RWPE2 (cell line): ENCODE data around the gene C11orf86.

Source experiments
- ATAC-seq: fragments of 200-7000 bp; cut with Tn5 transposase; 3 replicates; pipeline ENCODE4 v1.9.1; 2021; ENCODE audit warnings: low read depth
- DNase-seq: peaks from one replicate; pipeline ENCODE4 v3.0.0-alpha.2; 2020; ENCODE audit warnings: low spot score
- H3K27ac ChIP-seq: fragments of 450-650 bp; 2 replicates; pipeline ENCODE4 v1.5.1; 2017; ENCODE audit warnings: mild to moderate bottlenecking; ENCODE audit not compliant: poor library complexity, severe bottlenecking
- H3K27me3 ChIP-seq: fragments of 250-450 bp; sonication (Bioruptor Pico); 2 replicates; pipeline ENCODE4 v1.5.1; 2021; ENCODE audit warnings: mild to moderate bottlenecking, moderate library complexity; ENCODE audit not compliant: insufficient read depth, poor library complexity, severe bottlenecking
- H3K36me3 ChIP-seq: fragments of 250-450 bp; sonication (Bioruptor Pico); 2 replicates; pipeline ENCODE4 v1.5.1; 2020; ENCODE audit warnings: low read depth, mild to moderate bottlenecking, moderate library complexity
- H3K4me1 ChIP-seq: fragments of 250-450 bp; sonication (Bioruptor Pico); 2 replicates; pipeline ENCODE4 v1.5.1; 2021; ENCODE audit warnings: mild to moderate bottlenecking, moderate library complexity; ENCODE audit not compliant: insufficient read depth, poor library complexity, severe bottlenecking
- H3K4me3 ChIP-seq: fragments of 250-450 bp; sonication (Bioruptor Pico); 2 replicates; pipeline ENCODE4 v1.5.1; 2021; ENCODE audit warnings: mild to moderate bottlenecking, moderate library complexity; ENCODE audit not compliant: severe bottlenecking
- H3K9me3 ChIP-seq: fragments of 250-450 bp; sonication (Bioruptor Pico); 2 replicates; pipeline ENCODE4 v1.5.1; 2021; ENCODE audit warnings: mild to moderate bottlenecking, moderate library complexity; ENCODE audit not compliant: severe bottlenecking
- CTCF ChIP-seq: fragments of 450-650 bp; IDR thresholded peaks from one replicate; pipeline ENCODE4 v1.5.1; 2017; ENCODE audit warnings: mild to moderate bottlenecking, moderate library complexity; ENCODE audit not compliant: poor library complexity, severe bottlenecking

The C11orf86 gene

GRCh38 chr11:66934950-66935779 lies 39.9 kb upstream of the C11orf86 start:
- Histone ChIP-seq H3K4me3 (no peak overlapping the region), H3K36me3 (no peaks in the 10 kb centered on the region), H3K27ac (no peak overlapping the region), H3K27me3 (no peaks in the 10 kb centered on the region), H3K4me1 (peaks cover 8% of the 10 kb centered on the region), H3K9me3 (no peaks in the 10 kb centered on the region)
- no peak for TF ChIP-seq CTCF
- DNase-seq, result no peak
- ATAC-seq, result no peak

- Histone ChIP-seq H3K4me1 (peaks cover 8% of the 10 kb centered on the region), H3K27me3 (no peaks in the 10 kb centered on the region), H3K9me3 (no peaks in the 10 kb centered on the region), H3K27ac (no peak overlapping the region), H3K36me3 (no peaks in the 10 kb centered on the region), H3K4me3 (no peak overlapping the region)
- no peak for TF ChIP-seq CTCF
- ATAC-seq (peak; percentile 45; the same call in 2 of the 3 replicates), DNase-seq (no peak)
Observed at GRCh38 chr11:66936311-66936711, 38.8 kb upstream of the C11orf86 start.

GRCh38 chr11:66937193-66937733 lies 37.8 kb upstream of the C11orf86 start:
- DNase-seq (no peak), ATAC-seq (no peak)
- TF ChIP-seq CTCF, result no peak
- Histone ChIP-seq H3K27ac (no peak overlapping the region), H3K27me3 (no peaks in the 10 kb centered on the region), H3K9me3 (no peaks in the 10 kb centered on the region), H3K4me3 (no peak overlapping the region), H3K36me3 (no peaks in the 10 kb centered on the region), H3K4me1 (peaks cover 8% of the 10 kb centered on the region)

GRCh38 chr11:66938582-66939135 lies 36.4 kb upstream of the C11orf86 start:
- no peak for DNase-seq
- H3K4me1 ChIP-seq, result peaks cover 8% of the 10 kb centered on the region
- no peaks in the 10 kb centered on the region for H3K27me3 ChIP-seq
- H3K27ac ChIP-seq, result no peak overlapping the region
- TF ChIP-seq CTCF, result no peak
- no peaks in the 10 kb centered on the region for H3K36me3 ChIP-seq
- no peak overlapping the region for H3K4me3 ChIP-seq
- H3K9me3 ChIP-seq, result no peaks in the 10 kb centered on the region
- ATAC-seq, result no peak

- H3K27ac ChIP-seq, result peak overlapping the region; percentile 17
Observed at GRCh38 chr11:66950112-66950535, 25.0 kb upstream of the C11orf86 start.

More at GRCh38 chr11:66950112-66950535, 25.0 kb upstream of the C11orf86 start:
- no peak for DNase-seq
- Histone ChIP-seq H3K4me3 (no peak overlapping the region), H3K4me1 (peaks cover 10% of the 10 kb centered on the region), H3K27me3 (no peaks in the 10 kb centered on the region), H3K9me3 (no peaks in the 10 kb centered on the region), H3K36me3 (no peaks in the 10 kb centered on the region; the same call in 1 of the 2 replicates)
- peak; percentile 53 for ATAC-seq
- no peak for TF ChIP-seq CTCF
